Astrocyte (in vitro differentiated cells and primary cell): ENCODE measurements around the gene ABCA1. TPM values are rescaled to one million over a fixed set of nuclear protein-coding genes. Genes with fewer than 3 reads are reported as not detected.
A peak's percentile ranks its signal among the peaks of the same experiment; 100 is the strongest.

ENCODE experiments used
- DNase-seq: peaks from one replicate; pipeline ENCODE4 v3.0.0-alpha.2; 2010; ENCODE audit warnings: low read depth
- FAIRE-seq: peaks from 2 replicates; lab custom pipeline; 2011; peaks lifted over from hg19 to GRCh38; lab: Jason Lieb, UNC
- H2AFZ ChIP-seq: 2 replicates; pipeline ENCODE4 v1.6.0; 2012; ENCODE audit warnings: low read depth, low read length, inconsistent platforms
- H3K27ac ChIP-seq: 2 replicates; pipeline ENCODE4 v1.5.1; 2011; ENCODE audit warnings: low read depth, low read length, inconsistent platforms
- H3K27me3 ChIP-seq: 2 replicates; pipeline ENCODE4 v1.6.0; 2011; ENCODE audit warnings: low read length, inconsistent platforms; ENCODE audit not compliant: insufficient read depth
- H3K36me3 ChIP-seq: 2 replicates; pipeline ENCODE4 v1.5.1; 2011; ENCODE audit warnings: low read length, inconsistent platforms; ENCODE audit not compliant: insufficient read depth
- H3K4me1 ChIP-seq: 2 replicates; pipeline ENCODE4 v1.5.1; 2011; ENCODE audit warnings: low read length, inconsistent platforms; ENCODE audit not compliant: insufficient read depth
- H3K4me2 ChIP-seq: 2 replicates; pipeline ENCODE4 v1.6.0; 2012; ENCODE audit warnings: low read length, inconsistent platforms
- H3K4me3 ChIP-seq: 2 replicates; pipeline ENCODE4 v1.5.1; 2011; ENCODE audit warnings: low read depth, mild to moderate bottlenecking, low read length, inconsistent platforms; ENCODE audit not compliant: insufficient read depth
- H3K79me2 ChIP-seq: 2 replicates; pipeline ENCODE4 v1.6.0; 2012; ENCODE audit warnings: mild to moderate bottlenecking, low read length, inconsistent platforms; ENCODE audit not compliant: insufficient read depth
- H3K9ac ChIP-seq: 2 replicates; pipeline ENCODE4 v1.6.0; 2012; ENCODE audit warnings: mild to moderate bottlenecking, low read length, inconsistent platforms
- H3K9me3 ChIP-seq: 2 replicates; pipeline ENCODE4 v1.5.1; 2012; ENCODE audit warnings: low read depth, mild to moderate bottlenecking, low read length, inconsistent platforms; ENCODE audit not compliant: insufficient read depth
- H4K20me1 ChIP-seq: 2 replicates; pipeline ENCODE4 v1.6.0; 2012; ENCODE audit warnings: low read length, inconsistent platforms; ENCODE audit not compliant: insufficient read depth
- H3K27ac Mint-ChIP-seq: one replicate; pipeline ENCODE4 v1.8.0; 2021; ENCODE audit warnings: mild to moderate bottlenecking, mixed read lengths; ENCODE audit not compliant: unreplicated experiment
- H3K27me3 Mint-ChIP-seq: one replicate; pipeline ENCODE4 v1.8.0; 2021; ENCODE audit warnings: low read depth, mixed read lengths; ENCODE audit not compliant: unreplicated experiment
- H3K36me3 Mint-ChIP-seq: one replicate; pipeline ENCODE4 v1.8.0; 2021; ENCODE audit warnings: low read depth, mixed read lengths; ENCODE audit not compliant: unreplicated experiment
- H3K4me1 Mint-ChIP-seq: one replicate; pipeline ENCODE4 v1.8.0; 2021; ENCODE audit warnings: low read depth, mixed read lengths; ENCODE audit not compliant: unreplicated experiment
- H3K4me3 Mint-ChIP-seq: one replicate; pipeline ENCODE4 v1.8.0; 2021; ENCODE audit warnings: mild to moderate bottlenecking, moderate library complexity, mixed read lengths; ENCODE audit not compliant: unreplicated experiment
- H3K9me3 Mint-ChIP-seq: one replicate; pipeline ENCODE4 v1.8.0; 2021; ENCODE audit warnings: mild to moderate bottlenecking, mixed read lengths; ENCODE audit not compliant: unreplicated experiment
- EZH2 ChIP-seq: IDR thresholded peaks from 2 replicates; pipeline ENCODE4 v1.6.1; 2012; ENCODE audit warnings: mild to moderate bottlenecking, low read length, inconsistent platforms; ENCODE audit not compliant: insufficient read depth
- total RNA-seq: library from RNA; stranded (reverse); gene quantifications from 2 replicates; pipeline ENCODE4 v1.2.1, GENCODE V29; 2021
- TF ChIP-seq, protein P1 (sequence below): IDR thresholded peaks from 2 replicates; pipeline ENCODE4 v1.5.1; 2011; ENCODE audit warnings: low read depth, mild to moderate bottlenecking, inconsistent platforms, low read length, moderate library complexity; ENCODE audit not compliant: insufficient read depth

Gene ABCA1
- total RNA-seq, 1 donor from 2014 or later, result 109 TPM

DNA sequence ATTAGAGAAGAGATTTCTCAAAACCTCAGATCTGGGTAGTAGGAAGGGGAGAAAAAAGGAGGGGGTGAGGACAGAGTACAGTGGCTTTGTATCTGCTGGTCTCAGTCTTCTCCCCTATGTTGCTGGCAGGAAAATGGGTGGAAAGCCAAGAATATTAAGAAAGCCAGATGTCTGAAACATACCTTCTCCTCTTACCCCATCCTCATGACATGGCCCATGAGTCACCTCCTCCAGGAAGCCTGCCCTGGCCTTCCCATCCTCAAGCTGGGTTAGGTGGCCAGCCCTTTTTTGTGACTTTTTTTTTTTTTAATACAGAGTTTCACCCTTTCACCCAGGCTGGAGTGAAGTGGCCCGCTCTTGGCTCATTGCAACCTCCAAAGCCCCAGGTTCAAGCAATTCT, 61.8 kb downstream of the ABCA1 start:
- H3K27ac Mint-ChIP-seq, result peak overlapping the region; percentile 20
- H3K4me3 ChIP-seq, result no peak overlapping the region
- H4K20me1 ChIP-seq, result peaks cover 4% of the 10 kb centered on the region
- no peak overlapping the region for H3K4me2 ChIP-seq
- H3K4me1 ChIP-seq, result peaks cover 55% of the 10 kb centered on the region
- peaks cover 73% of the 10 kb centered on the region for H3K4me1 Mint-ChIP-seq
- no peaks in the 10 kb centered on the region for H3K9me3 ChIP-seq
- no peaks in the 10 kb centered on the region for H3K9me3 Mint-ChIP-seq
- no peak overlapping the region for H3K9ac ChIP-seq
- no peaks in the 10 kb centered on the region for H3K27me3 Mint-ChIP-seq
- DNase-seq (peak; percentile 51), FAIRE-seq (no peak)
- no peak overlapping the region for H2AFZ ChIP-seq
- TF ChIP-seq, protein P1, sequence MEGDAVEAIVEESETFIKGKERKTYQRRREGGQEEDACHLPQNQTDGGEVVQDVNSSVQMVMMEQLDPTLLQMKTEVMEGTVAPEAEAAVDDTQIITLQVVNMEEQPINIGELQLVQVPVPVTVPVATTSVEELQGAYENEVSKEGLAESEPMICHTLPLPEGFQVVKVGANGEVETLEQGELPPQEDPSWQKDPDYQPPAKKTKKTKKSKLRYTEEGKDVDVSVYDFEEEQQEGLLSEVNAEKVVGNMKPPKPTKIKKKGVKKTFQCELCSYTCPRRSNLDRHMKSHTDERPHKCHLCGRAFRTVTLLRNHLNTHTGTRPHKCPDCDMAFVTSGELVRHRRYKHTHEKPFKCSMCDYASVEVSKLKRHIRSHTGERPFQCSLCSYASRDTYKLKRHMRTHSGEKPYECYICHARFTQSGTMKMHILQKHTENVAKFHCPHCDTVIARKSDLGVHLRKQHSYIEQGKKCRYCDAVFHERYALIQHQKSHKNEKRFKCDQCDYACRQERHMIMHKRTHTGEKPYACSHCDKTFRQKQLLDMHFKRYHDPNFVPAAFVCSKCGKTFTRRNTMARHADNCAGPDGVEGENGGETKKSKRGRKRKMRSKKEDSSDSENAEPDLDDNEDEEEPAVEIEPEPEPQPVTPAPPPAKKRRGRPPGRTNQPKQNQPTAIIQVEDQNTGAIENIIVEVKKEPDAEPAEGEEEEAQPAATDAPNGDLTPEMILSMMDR, result no peak
- peak overlapping the region; percentile 3 for H3K27ac ChIP-seq
- H3K79me2 ChIP-seq, result peaks cover 6% of the 10 kb centered on the region
- no peak overlapping the region for H3K4me3 Mint-ChIP-seq
- peaks cover 15% of the 10 kb centered on the region for H3K36me3 ChIP-seq
- H3K36me3 Mint-ChIP-seq, result peaks cover 26% of the 10 kb centered on the region
- no peaks in the 10 kb centered on the region for H3K27me3 ChIP-seq

DNA sequence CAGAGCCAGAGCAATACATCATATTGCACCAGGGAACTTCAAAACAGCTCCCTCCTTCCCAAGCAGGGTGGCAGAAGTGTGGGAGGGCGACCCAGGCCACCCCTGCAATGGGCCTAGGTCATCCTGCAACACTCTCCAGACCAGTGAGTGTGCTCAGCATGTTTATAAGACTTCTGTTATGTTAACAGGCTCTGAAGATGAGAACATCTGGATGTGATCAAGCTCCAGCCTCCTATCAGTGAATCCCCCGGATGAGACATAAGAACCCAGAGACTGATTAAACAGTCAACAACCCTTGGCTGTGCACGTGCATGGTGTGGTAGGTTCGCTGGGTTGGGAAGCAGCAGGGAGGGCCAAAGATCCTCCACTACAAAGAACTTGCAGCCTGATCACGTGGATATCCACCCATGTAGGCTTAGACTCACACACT, 63.3 kb downstream of the ABCA1 start:
- H3K27ac ChIP-seq, result peak overlapping the region; percentile 58
- H3K27me3 ChIP-seq, result no peaks in the 10 kb centered on the region
- Mint-ChIP-seq H3K27ac (peak overlapping the region; percentile 69), H3K36me3 (peaks cover 28% of the 10 kb centered on the region), H3K4me1 (peaks cover 62% of the 10 kb centered on the region), H3K27me3 (no peaks in the 10 kb centered on the region), H3K9me3 (no peaks in the 10 kb centered on the region), H3K4me3 (no peak overlapping the region)
- DNase-seq (peak; percentile 71), FAIRE-seq (no peak)
- TF ChIP-seq EZH2, result no peak
- TF ChIP-seq, protein P1, result no peak
- H3K4me2 ChIP-seq, result peak overlapping the region; percentile 3
- H3K4me1 ChIP-seq, result peaks cover 46% of the 10 kb centered on the region
- no peaks in the 10 kb centered on the region for H3K9me3 ChIP-seq
- no peak overlapping the region for H2AFZ ChIP-seq
- peaks cover 4% of the 10 kb centered on the region for H4K20me1 ChIP-seq
- H3K36me3 ChIP-seq, result peaks cover 15% of the 10 kb centered on the region
- H3K4me3 ChIP-seq, result no peak overlapping the region
- no peaks in the 10 kb centered on the region for H3K79me2 ChIP-seq
- H3K9ac ChIP-seq, result peak overlapping the region; percentile 18

DNA sequence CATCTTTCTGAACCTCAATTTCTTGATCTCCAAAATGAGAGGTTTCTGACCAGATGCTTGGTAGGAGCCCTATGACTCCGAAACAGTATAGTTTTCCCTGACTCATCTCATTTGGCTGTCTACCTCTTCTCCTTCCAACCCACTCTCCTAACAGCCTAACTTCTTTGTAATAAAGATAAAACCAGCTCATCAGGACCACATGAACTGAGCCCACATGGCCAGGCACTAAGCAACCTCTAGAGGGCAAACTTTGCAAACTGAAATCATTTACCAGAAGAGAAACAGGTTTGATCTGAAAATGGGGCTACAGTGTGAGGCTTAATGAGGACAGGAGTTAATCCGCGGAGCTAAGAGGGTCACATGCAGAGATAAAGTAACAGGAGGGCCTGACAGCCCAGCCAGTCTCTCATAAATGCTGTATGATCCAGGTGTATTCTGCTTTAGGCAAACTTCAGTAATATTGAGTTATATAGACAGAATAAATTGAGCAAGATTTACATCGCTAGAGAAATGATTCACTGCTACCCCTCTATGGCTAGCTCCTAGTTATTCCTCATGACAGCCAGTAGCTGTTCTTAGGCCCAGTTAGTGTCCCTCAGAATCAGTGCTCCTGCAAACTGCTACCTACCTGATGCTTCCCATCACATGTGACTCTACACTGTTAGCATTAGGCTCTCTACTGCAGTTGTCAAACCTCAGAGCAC, 64.6 kb downstream of the ABCA1 start:
- Histone ChIP-seq H2AFZ (no peak overlapping the region), H3K9ac (peak overlapping the region; percentile 53), H3K4me3 (no peak overlapping the region), H3K36me3 (peaks cover 12% of the 10 kb centered on the region), H3K79me2 (no peaks in the 10 kb centered on the region), H3K27ac (peak overlapping the region; percentile 58), H3K27me3 (no peaks in the 10 kb centered on the region), H3K4me1 (peaks cover 38% of the 10 kb centered on the region), H3K4me2 (peak overlapping the region; percentile 17), H3K9me3 (no peaks in the 10 kb centered on the region), H4K20me1 (peaks cover 4% of the 10 kb centered on the region)
- Mint-ChIP-seq H3K36me3 (peaks cover 24% of the 10 kb centered on the region), H3K27ac (peak overlapping the region; percentile 37), H3K4me3 (peak overlapping the region; percentile 34), H3K9me3 (no peaks in the 10 kb centered on the region), H3K4me1 (peaks cover 58% of the 10 kb centered on the region), H3K27me3 (no peaks in the 10 kb centered on the region)
- no peak for FAIRE-seq
- peak; percentile 83 for DNase-seq
- TF ChIP-seq, protein P1, result peak; percentile 98
- no peak for TF ChIP-seq EZH2
